Measurements from ENCODE around the gene CEACAM21. TPM values are rescaled to one million over a fixed set of nuclear protein-coding genes. Genes with fewer than 3 reads are reported as not detected.

CEACAM21 gene
- total and polyA plus RNA-seq, 4 donors: 6.5 to 12.2 (median 10.3) TPM

DNA sequence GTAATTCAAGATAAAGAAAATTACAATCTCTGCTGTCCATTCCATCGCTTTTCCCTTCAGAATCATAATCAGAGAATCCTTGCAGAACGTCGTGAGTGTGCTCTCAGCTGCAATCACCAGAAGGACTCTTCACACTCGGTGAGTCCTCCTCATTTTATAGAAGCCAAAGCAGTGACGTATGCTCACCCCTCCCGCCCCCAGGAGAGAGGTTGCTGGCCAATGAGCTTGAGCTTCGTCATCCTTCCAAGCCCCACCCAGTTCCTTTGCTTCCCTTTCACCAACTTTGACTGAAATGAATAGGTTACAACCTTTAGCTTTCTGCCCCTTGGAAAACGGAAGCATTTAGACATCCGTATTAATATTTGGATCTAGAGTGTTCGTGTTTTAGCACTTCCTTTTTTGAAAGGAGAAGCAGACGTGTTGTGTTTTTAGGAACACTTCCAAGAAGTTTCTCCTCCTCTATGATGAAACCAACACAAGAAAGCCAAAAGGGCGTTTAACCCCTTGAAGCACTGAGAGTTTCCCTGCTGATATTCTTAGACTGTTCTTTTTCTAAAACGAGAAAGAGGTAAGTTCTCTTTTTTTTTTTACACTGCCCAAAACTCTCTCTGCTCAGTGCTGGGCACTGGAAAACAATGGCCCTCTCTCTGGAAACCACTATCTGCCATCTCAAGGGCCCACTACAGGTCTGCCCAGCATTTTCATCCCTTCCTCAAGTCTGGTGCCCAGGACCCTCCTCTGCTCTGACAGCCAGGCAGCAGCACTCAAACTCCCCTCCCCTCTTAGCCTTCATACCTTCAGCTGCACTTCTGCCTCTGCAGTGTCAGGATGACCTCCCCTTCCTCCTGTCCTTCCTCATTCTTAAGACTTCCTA is 44.3 kb upstream of the CEACAM21 start:
- no peak overlapping the region for H3K4me3 ChIP-seq
- WGBS, 2 donors: 1 to 5% methylated on average over 13 of the region's 13 CpGs
- peaks cover 0 to 5% (median 4%) of the 10 kb centered on the region in 5 donors for H3K4me1 ChIP-seq (ENCODE audit: control insufficient read depth in 5 of 5, insufficient read depth in 5 of 5, low read length in 5 of 5)
- H3K9ac ChIP-seq (ENCODE audit: insufficient read depth in 1 of 2, low read length in 2 of 2): peak overlapping the region in 1 of 2 donors; percentile 59
- TF ChIP-seq, protein P1, sequence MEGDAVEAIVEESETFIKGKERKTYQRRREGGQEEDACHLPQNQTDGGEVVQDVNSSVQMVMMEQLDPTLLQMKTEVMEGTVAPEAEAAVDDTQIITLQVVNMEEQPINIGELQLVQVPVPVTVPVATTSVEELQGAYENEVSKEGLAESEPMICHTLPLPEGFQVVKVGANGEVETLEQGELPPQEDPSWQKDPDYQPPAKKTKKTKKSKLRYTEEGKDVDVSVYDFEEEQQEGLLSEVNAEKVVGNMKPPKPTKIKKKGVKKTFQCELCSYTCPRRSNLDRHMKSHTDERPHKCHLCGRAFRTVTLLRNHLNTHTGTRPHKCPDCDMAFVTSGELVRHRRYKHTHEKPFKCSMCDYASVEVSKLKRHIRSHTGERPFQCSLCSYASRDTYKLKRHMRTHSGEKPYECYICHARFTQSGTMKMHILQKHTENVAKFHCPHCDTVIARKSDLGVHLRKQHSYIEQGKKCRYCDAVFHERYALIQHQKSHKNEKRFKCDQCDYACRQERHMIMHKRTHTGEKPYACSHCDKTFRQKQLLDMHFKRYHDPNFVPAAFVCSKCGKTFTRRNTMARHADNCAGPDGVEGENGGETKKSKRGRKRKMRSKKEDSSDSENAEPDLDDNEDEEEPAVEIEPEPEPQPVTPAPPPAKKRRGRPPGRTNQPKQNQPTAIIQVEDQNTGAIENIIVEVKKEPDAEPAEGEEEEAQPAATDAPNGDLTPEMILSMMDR (IDR thresholded peaks at IDR 0.05; ENCODE audit: control extremely low read depth, extremely low read depth): no peak
- peak; percentile 59 to 91 (median 83) for DNase-seq
- H3K36me3 ChIP-seq (ENCODE audit: control insufficient read depth in 4 of 4, insufficient read depth in 4 of 4, low read length in 4 of 4): no peaks in the 10 kb centered on the region
- H3K9me3 ChIP-seq (ENCODE audit: control insufficient read depth in 4 of 4, insufficient read depth in 3 of 4, low read length in 3 of 4): peaks cover 0 to 10% (median 2%) of the 10 kb centered on the region in 4 donors
- peaks cover 0 to 3% (median 0%) of the 10 kb centered on the region in 3 donors for H3K27me3 ChIP-seq (ENCODE audit: control insufficient read depth in 3 of 3, insufficient read depth in 3 of 3, low read length in 2 of 3)
- peak overlapping the region; percentile 60 to 80 for H3K27ac ChIP-seq (ENCODE audit: low read depth in 1 of 2, low read length in 1 of 2)
- ATAC-seq (ENCODE audit: insufficient read depth, low FRiP score): peak; percentile 88

DNA sequence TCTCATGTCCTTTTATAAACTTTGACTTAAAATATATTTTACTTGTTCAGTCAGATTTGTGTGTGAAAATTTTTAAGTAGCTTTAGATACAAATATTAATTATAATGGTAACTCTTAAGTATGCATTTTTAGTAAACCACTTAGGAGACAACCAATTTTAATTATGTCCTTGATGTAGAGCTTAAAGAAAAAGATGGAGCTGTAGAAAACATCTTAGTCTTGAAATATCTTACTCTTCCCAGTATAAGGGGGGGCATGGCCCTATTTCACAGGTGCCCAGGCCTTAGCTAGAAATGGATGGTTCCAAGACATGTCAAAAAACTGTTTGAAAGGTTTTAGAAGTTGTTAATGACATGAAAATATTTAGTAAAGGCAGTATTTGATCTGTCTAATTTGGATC is 43.4 kb upstream of the CEACAM21 start:
- Histone ChIP-seq H3K36me3 (ENCODE audit: control insufficient read depth in 4 of 4, insufficient read depth in 4 of 4, low read length in 4 of 4) (no peaks in the 10 kb centered on the region), H3K27me3 (ENCODE audit: control insufficient read depth in 3 of 3, insufficient read depth in 3 of 3, low read length in 2 of 3) (peaks cover 0 to 3% (median 3%) of the 10 kb centered on the region in 3 donors), H3K9ac (ENCODE audit: insufficient read depth in 1 of 2, low read length in 2 of 2) (no peak overlapping the region), H3K4me3 (no peak overlapping the region), H3K27ac (ENCODE audit: low read depth in 1 of 2, low read length in 1 of 2) (no peak overlapping the region), H3K4me1 (ENCODE audit: control insufficient read depth in 5 of 5, insufficient read depth in 5 of 5, low read length in 5 of 5) (peaks cover 0 to 5% (median 4%) of the 10 kb centered on the region in 5 donors), H3K9me3 (ENCODE audit: control insufficient read depth in 4 of 4, insufficient read depth in 3 of 4, low read length in 3 of 4) (peaks cover 0 to 11% (median 2%) of the 10 kb centered on the region in 4 donors)
- TF ChIP-seq, protein P1 (IDR thresholded peaks at IDR 0.05; ENCODE audit: control extremely low read depth, extremely low read depth): no peak
- no peak for ATAC-seq (ENCODE audit: insufficient read depth, low FRiP score)
- DNase-seq: no peak

DNA sequence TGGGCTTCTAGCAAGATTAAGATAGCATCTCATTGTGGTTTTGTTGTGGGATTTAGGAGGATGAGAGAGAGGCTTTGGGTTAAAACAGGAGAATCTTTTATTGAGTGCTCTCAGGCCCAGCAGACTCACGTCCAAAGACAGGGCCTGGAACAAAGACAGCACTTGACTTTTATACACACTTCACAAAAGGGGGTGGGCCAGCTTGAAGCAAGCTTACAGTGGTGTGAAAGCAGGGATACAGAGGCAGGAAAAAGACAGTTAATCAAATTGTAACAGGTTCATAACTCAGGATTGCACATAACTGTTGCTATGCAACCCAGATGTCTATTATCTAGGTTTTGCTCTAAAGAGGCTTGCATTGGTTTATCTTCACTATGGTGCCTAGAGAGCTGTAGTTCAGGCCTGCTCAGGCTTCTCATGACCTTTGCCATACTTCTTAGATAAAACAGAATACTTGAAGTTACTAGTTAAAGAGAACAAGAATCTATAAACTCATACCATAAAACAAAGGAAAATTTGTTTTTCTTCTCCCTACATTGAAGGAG is 42.2 kb upstream of the CEACAM21 start:
- no peaks in the 10 kb centered on the region for H3K36me3 ChIP-seq (ENCODE audit: control insufficient read depth in 4 of 4, insufficient read depth in 4 of 4, low read length in 4 of 4)
- ATAC-seq (ENCODE audit: insufficient read depth, low FRiP score): no peak
- H3K9me3 ChIP-seq (ENCODE audit: control insufficient read depth in 4 of 4, insufficient read depth in 3 of 4, low read length in 3 of 4): peaks cover 0 to 13% (median 2%) of the 10 kb centered on the region in 4 donors
- 35 to 43% methylated on average over 1 of the region's 1 CpG for WGBS, 2 donors
- H3K9ac ChIP-seq (ENCODE audit: insufficient read depth in 1 of 2, low read length in 2 of 2): no peak overlapping the region
- no peak overlapping the region for H3K4me3 ChIP-seq
- H3K27me3 ChIP-seq (ENCODE audit: control insufficient read depth in 3 of 3, insufficient read depth in 3 of 3, low read length in 2 of 3): peaks cover 0 to 3% (median 0%) of the 10 kb centered on the region in 3 donors
- no peak for DNase-seq
- TF ChIP-seq, protein P1 (IDR thresholded peaks at IDR 0.05; ENCODE audit: control extremely low read depth, extremely low read depth): no peak
- H3K27ac ChIP-seq (ENCODE audit: low read depth in 1 of 2, low read length in 1 of 2): no peak overlapping the region
- H3K4me1 ChIP-seq (ENCODE audit: control insufficient read depth in 5 of 5, insufficient read depth in 5 of 5, low read length in 5 of 5): peaks cover 0 to 5% (median 4%) of the 10 kb centered on the region in 5 donors
